ENCODE results near the gene TBL1X. TPM values are rescaled to one million over a fixed set of nuclear protein-coding genes. Genes with fewer than 3 reads are reported as not detected.

Gene TBL1X
- total and polyA plus RNA-seq, 2 of the 8 experiments (the other 6 are each of a cell fraction or from before 2014, with no cell fraction given), result 13.3 to 25.6 TPM

- ChIA-PET CTCF (ENCODE audit: partially characterized antibody) (no interaction called here), POLR2A (ENCODE audit: partially characterized antibody) (interaction anchor here (0.6 to 1.4 kb wide), 2 partner anchors 10 kb away, joined by 3 to 4 read pairs; no protein-coding TSS in a partner anchor)
- Histone ChIP-seq H3K27ac (ENCODE audit: low read depth, low read length) (no peak overlapping the region), H2BK20ac (ENCODE audit: low read length) (no peak overlapping the region), H2BK120ac (replicated peaks; ENCODE audit: low read depth, low read length) (no peak overlapping the region), H3K4me1 (replicated peaks in 1 of 4; ENCODE audit: control insufficient read depth in 3 of 4, insufficient read depth in 4 of 4, low read length in 3 of 4) (no peaks in the 10 kb centered on the region; a peak in 1 of 7 replicates), H3K4me3 (ENCODE audit: extremely low read depth in 1 of 4, insufficient read depth in 2 of 4, low read depth in 3 of 4, low read length in 4 of 4) (no peak overlapping the region), H2BK12ac (ENCODE audit: low read depth, low read length) (no peak overlapping the region), H3K23ac (ENCODE audit: insufficient read length) (no peak overlapping the region), H4K20me1 (replicated peaks in 1 of 2; ENCODE audit: control insufficient read depth in 1 of 2, insufficient read depth in 2 of 2, low read length in 2 of 2) (peaks cover 0 to 3% of the 10 kb centered on the region in 2 experiments), H3K4me2 (ENCODE audit: insufficient read depth in 1 of 2, low read depth in 2 of 2, low read length in 2 of 2) (no peak overlapping the region), H4K5ac (ENCODE audit: insufficient read length, low read depth, low read length) (no peak overlapping the region), H2BK15ac (ENCODE audit: low read length) (no peak overlapping the region), H3K9me3 (ENCODE audit: insufficient read depth in 2 of 2, low read depth in 1 of 2, low read length in 1 of 2) (no peaks in the 10 kb centered on the region), H3K4ac (replicated peaks; ENCODE audit: insufficient read length, low read depth, low read length) (no peak overlapping the region), H3K9ac (replicated peaks in 1 of 4; ENCODE audit: extremely low read depth in 1 of 4, low read depth in 3 of 4, low read length in 3 of 4) (no peak overlapping the region), H3K14ac (ENCODE audit: insufficient read length) (no peak overlapping the region), H4K8ac (ENCODE audit: extremely low read depth, insufficient read depth, low read length) (no peak overlapping the region), H3K56ac (replicated peaks; ENCODE audit: insufficient read length, low read depth, low read length) (no peak overlapping the region), H3K27me3 (replicated peaks in 1 of 4; ENCODE audit: control insufficient read depth in 3 of 4, extremely low read depth in 1 of 4, insufficient read depth in 3 of 4, low read length in 3 of 4) (no peaks in the 10 kb centered on the region), H4K91ac (replicated peaks; ENCODE audit: insufficient read length, low read length) (no peak overlapping the region), H3K36me3 (ENCODE audit: control insufficient read depth in 2 of 4, insufficient read depth in 4 of 4, low read length in 3 of 4) (peaks cover 0 to 3% (median 0%) of the 10 kb centered on the region in 4 experiments; a peak in 1 of 8 replicates), H3K79me2 (ENCODE audit: control insufficient read depth in 1 of 2, insufficient read depth in 2 of 2, low read length in 2 of 2) (peaks cover 0 to 82% of the 10 kb centered on the region in 2 experiments; a peak in 2 of 4 replicates), H2AK5ac (ENCODE audit: low read depth, low read length) (no peak overlapping the region), H2AFZ (ENCODE audit: low read length) (no peak overlapping the region), H3K23me2 (ENCODE audit: low read depth, low read length) (no peaks in the 10 kb centered on the region), H3K79me1 (ENCODE audit: low read depth, low read length) (no peaks in the 10 kb centered on the region; the same call in 1 of the 2 replicates), H2BK5ac (ENCODE audit: low read depth, low read length) (no peak overlapping the region), H3K18ac (ENCODE audit: extremely low read depth, low read length) (no peak overlapping the region)
- DNase-seq (ENCODE audit: low read depth in 1 of 2, low spot score in 2 of 2) (no peak), FAIRE-seq (no peak)
- WGBS, 2 experiments (ENCODE audit: extremely low coverage in 1 of 2, insufficient coverage in 1 of 2, insufficient read length in 1 of 2, insufficient replicate concordance in 2 of 2, low coverage in 1 of 2, low lambda C conversion rate in 2 of 2, missing lambda C conversion rate in 1 of 2), result 88% methylated on average over 2 of the region's 2 CpGs; no CpG with 5 or more reads in 1 of the 2 experiments
- TF ChIP-seq NRF1 (IDR thresholded peaks at IDR 0.05; ENCODE audit: low read depth, low read length) (no peak), RXRA (IDR thresholded peaks at IDR 0.05; ENCODE audit: insufficient read depth, low read depth, low read length) (no peak), SP1 (IDR thresholded peaks at IDR 0.05; ENCODE audit: low read depth, low read length) (no peak), GTF2F1 (IDR thresholded peaks at IDR 0.05; ENCODE audit: borderline replicate concordance, low read depth, low read length) (no peak), SIX5 (IDR thresholded peaks at IDR 0.05; ENCODE audit: low read depth, low read length) (no peak), EP300 (IDR thresholded peaks at IDR 0.05; ENCODE audit: borderline replicate concordance in 1 of 2, low read depth in 2 of 2, low read length in 2 of 2) (no peak), POLR2AphosphoS5 (IDR thresholded peaks at IDR 0.05; ENCODE audit: low read depth, low read length) (no peak), YY1 (IDR thresholded peaks at IDR 0.05; ENCODE audit: low read depth, low read length) (no peak), CHD1 (IDR thresholded peaks at IDR 0.05; ENCODE audit: low read depth, low read length) (no peak), CHD2 (IDR thresholded peaks at IDR 0.05; ENCODE audit: low read length) (no peak), SP4 (IDR thresholded peaks at IDR 0.05; ENCODE audit: low read length) (no peak), KDM1A (IDR thresholded peaks at IDR 0.05; ENCODE audit: borderline replicate concordance, low read length) (no peak), CTBP2 (IDR thresholded peaks at IDR 0.05; ENCODE audit: borderline replicate concordance, insufficient read depth, insufficient read length, low read length) (no peak), SRF (IDR thresholded peaks at IDR 0.05; ENCODE audit: low read depth, low read length) (no peak), SAP30 (IDR thresholded peaks at IDR 0.05; ENCODE audit: insufficient read depth, insufficient replicate concordance, low read length) (no peak), SIRT6 (IDR thresholded peaks at IDR 0.05; ENCODE audit: low read length) (no peak)
These were observed 8.8 kb downstream of the TBL1X start for GRCh38 chrX:9473708-9474107.

Measured in H1 (cell line).